HepG2 (cell line): ENCODE results near the gene SPAG9. TPM values are rescaled to one million over a fixed set of nuclear protein-coding genes. Genes with fewer than 3 reads are reported as not detected.

Source experiments
- CERS6 ChIP-seq: sonication (generic); formaldehyde crosslinking; IDR thresholded peaks from 2 replicates; pipeline ENCODE4 v1.5.0; 2020; ENCODE audit warnings: missing genetic modification reagents
- CTCF ChIP-seq: sonication (generic); formaldehyde crosslinking; IDR thresholded peaks from 2 replicates; pipeline ENCODE4 v1.5.0; 2020; ENCODE audit warnings: mild to moderate bottlenecking, missing genetic modification reagents, moderate library complexity
- ELF3 ChIP-seq: IDR thresholded peaks from 2 replicates; pipeline ENCODE4 v1.6.1; 2016; ENCODE audit warnings: missing genetic modification reagents, missing compliant biosample characterization
- EZH2 ChIP-seq: conservative IDR thresholded peaks from 2 replicates; pipeline ENCODE4 v1.6.1; 2012; ENCODE audit warnings: mild to moderate bottlenecking, low read depth, low read length, moderate library complexity
- FLYWCH1 ChIP-seq: sonication (generic); formaldehyde crosslinking; IDR thresholded peaks from 2 replicates; pipeline ENCODE4 v1.8.1; 2023; ENCODE audit warnings: mild to moderate bottlenecking, missing genetic modification reagents
- IRX3 ChIP-seq: sonication (generic); formaldehyde crosslinking; IDR thresholded peaks from 2 replicates; pipeline ENCODE4 v1.8.1; 2023; ENCODE audit warnings: mild to moderate bottlenecking, low read depth, missing genetic modification reagents, borderline replicate concordance
- JUN ChIP-seq: sonication (generic); formaldehyde crosslinking; IDR thresholded peaks from 2 replicates; pipeline ENCODE4 v1.4.0; 2020; ENCODE audit warnings: mild to moderate bottlenecking, missing genetic modification reagents
- MIER3 ChIP-seq: IDR thresholded peaks from 2 replicates; pipeline ENCODE4 v1.6.1; 2016; ENCODE audit warnings: missing compliant biosample characterization, borderline replicate concordance
- MTF2 ChIP-seq: sonication (generic); formaldehyde crosslinking; IDR thresholded peaks from 2 replicates; pipeline ENCODE4 v1.5.0; 2020; ENCODE audit warnings: missing genetic modification reagents, borderline replicate concordance
- MXD4 ChIP-seq: IDR thresholded peaks from 2 replicates; pipeline ENCODE4 v1.6.1; 2016; ENCODE audit warnings: mild to moderate bottlenecking, missing biosample characterization, missing genetic modification reagents
- RARA ChIP-seq: IDR thresholded peaks from 2 replicates; pipeline ENCODE4 v1.6.1; 2016; ENCODE audit warnings: missing genetic modification reagents, missing compliant biosample characterization
- RBFOX2 ChIP-seq: fragments of 200-400 bp; formaldehyde crosslinking; IDR thresholded peaks from 2 replicates; pipeline ENCODE4 v1.6.1; 2017; ENCODE audit warnings: low read depth, mild to moderate bottlenecking, low read length
- TBP ChIP-seq: sonication (generic); formaldehyde crosslinking; IDR thresholded peaks from 2 replicates; pipeline ENCODE4 v1.5.0; 2020; ENCODE audit warnings: missing genetic modification reagents
- XBP1 ChIP-seq: sonication (generic); formaldehyde crosslinking; IDR thresholded peaks from 2 replicates; pipeline ENCODE4 v1.5.0; 2020; ENCODE audit warnings: missing genetic modification reagents
- ZNF230 ChIP-seq: sonication (generic); formaldehyde crosslinking; IDR thresholded peaks from 2 replicates; pipeline ENCODE4 v1.4.0; 2020; ENCODE audit warnings: mild to moderate bottlenecking, missing genetic modification reagents
- ZNF292 ChIP-seq: sonication (generic); formaldehyde crosslinking; IDR thresholded peaks from 2 replicates; pipeline ENCODE4 v1.8.1; 2022; ENCODE audit warnings: mild to moderate bottlenecking, low read depth, missing genetic modification reagents, borderline replicate concordance
- ZNF335 ChIP-seq: sonication (generic); formaldehyde crosslinking; IDR thresholded peaks from 2 replicates; pipeline ENCODE4 v1.4.0; 2020; ENCODE audit warnings: missing genetic modification reagents
- ZNF614 ChIP-seq: IDR thresholded peaks from 2 replicates; pipeline ENCODE4 v1.6.1; 2018; ENCODE audit warnings: missing biosample characterization, missing genetic modification reagents, inconsistent platforms, borderline replicate concordance
- ZNF674 ChIP-seq: sonication (generic); formaldehyde crosslinking; IDR thresholded peaks from 2 replicates; pipeline ENCODE4 v1.5.0; 2020; ENCODE audit warnings: low read depth, mild to moderate bottlenecking, missing genetic modification reagents
- ZNF713 ChIP-seq: sonication (generic); formaldehyde crosslinking; IDR thresholded peaks from 2 replicates; pipeline ENCODE4 v1.4.0; 2020; ENCODE audit warnings: mild to moderate bottlenecking, missing genetic modification reagents
- polyA plus RNA-seq, 8 experiments: library from polyadenylated mRNA; depleted of rRNA in 3 of 8; stranded (reverse) in 7 of 8; unstranded in 1 of 8; fragments of >200 nt; fragmentation: Illumina TruSeq in 4 of 8; extraction: Trizol in 4 of 8; gene quantifications; 2 replicates each; pipeline versions ENCODE4 v1.2.1 to v1.2.3, GENCODE V29; 2011 to 2016; ENCODE audit warnings: low read depth in 4 of 8, missing spikeins in 1 of 8, mixed read lengths in 1 of 8; ENCODE audit not compliant: insufficient read depth in 1 of 8
- total RNA-seq, 5 experiments: library from RNA; depleted of rRNA; stranded (reverse); fragments of >200 nt; fragmentation: Illumina TruSeq; extraction: Trizol; gene quantifications; 2 replicates each; pipeline ENCODE4 v1.2.3, GENCODE V29; 2016; ENCODE audit warnings: low read depth in 1 of 5
- TF ChIP-seq, protein P1 (sequence below): sonication (generic); formaldehyde crosslinking; conservative IDR thresholded peaks from 2 replicates; pipeline ENCODE4 v1.4.0; 2020; ENCODE audit warnings: missing genetic modification reagents
- TF ChIP-seq, protein P2 (sequence below): sonication (generic); formaldehyde crosslinking; IDR thresholded peaks from 2 replicates; pipeline ENCODE4 v1.5.0; 2020; ENCODE audit warnings: missing genetic modification reagents, mild to moderate bottlenecking, borderline replicate concordance

SPAG9 gene
- total and polyA plus RNA-seq, 2 of the 13 experiments (the other 11 are each of a cell fraction or from before 2014, with no cell fraction given): 43.2 to 78.6 TPM

GRCh38 chr17:50931144-50931908 lies 189.3 kb downstream of the SPAG9 start (continued):
- TF ChIP-seq IRX3 (CRISPR knock-in tag) (0 out of 2 replicates have a peak, but pooled peaks have one; percentile 19), CTCF (no peak), CERS6 (no peak), XBP1 (no peak; the same call in 1 of the 2 replicates), ZNF230 (CRISPR knock-in tag) (peak; percentile 84; the same call in 1 of the 2 replicates), ZNF614 (0 out of 2 replicates have a peak, but pooled peaks have one; percentile 38), EZH2 (no peak), FLYWCH1 (CRISPR knock-in tag) (no peak), MTF2 (CRISPR knock-in tag) (peak; percentile 78; the same call in 1 of the 2 replicates), ZNF335 (CRISPR knock-in tag) (no peak), TBP (no peak), ZNF674 (CRISPR knock-in tag) (no peak), JUN (0 out of 2 replicates have a peak, but pooled peaks have one; percentile 39), ZNF292 (CRISPR knock-in tag) (no peak; the same call in 1 of the 2 replicates), MIER3 (CRISPR knock-in tag) (peak; percentile 33; the same call in 1 of the 2 replicates), ZNF713 (CRISPR knock-in tag) (0 out of 2 replicates have a peak, but pooled peaks have one; percentile 20), RBFOX2 (peak; percentile 77), ELF3 (CRISPR knock-in tag) (0 out of 2 replicates have a peak, but pooled peaks have one; percentile 35), RARA (peak; percentile 61), MXD4 (CRISPR knock-in tag) (peak; percentile 54; the same call in 1 of the 2 replicates)
- TF ChIP-seq, protein P1, sequence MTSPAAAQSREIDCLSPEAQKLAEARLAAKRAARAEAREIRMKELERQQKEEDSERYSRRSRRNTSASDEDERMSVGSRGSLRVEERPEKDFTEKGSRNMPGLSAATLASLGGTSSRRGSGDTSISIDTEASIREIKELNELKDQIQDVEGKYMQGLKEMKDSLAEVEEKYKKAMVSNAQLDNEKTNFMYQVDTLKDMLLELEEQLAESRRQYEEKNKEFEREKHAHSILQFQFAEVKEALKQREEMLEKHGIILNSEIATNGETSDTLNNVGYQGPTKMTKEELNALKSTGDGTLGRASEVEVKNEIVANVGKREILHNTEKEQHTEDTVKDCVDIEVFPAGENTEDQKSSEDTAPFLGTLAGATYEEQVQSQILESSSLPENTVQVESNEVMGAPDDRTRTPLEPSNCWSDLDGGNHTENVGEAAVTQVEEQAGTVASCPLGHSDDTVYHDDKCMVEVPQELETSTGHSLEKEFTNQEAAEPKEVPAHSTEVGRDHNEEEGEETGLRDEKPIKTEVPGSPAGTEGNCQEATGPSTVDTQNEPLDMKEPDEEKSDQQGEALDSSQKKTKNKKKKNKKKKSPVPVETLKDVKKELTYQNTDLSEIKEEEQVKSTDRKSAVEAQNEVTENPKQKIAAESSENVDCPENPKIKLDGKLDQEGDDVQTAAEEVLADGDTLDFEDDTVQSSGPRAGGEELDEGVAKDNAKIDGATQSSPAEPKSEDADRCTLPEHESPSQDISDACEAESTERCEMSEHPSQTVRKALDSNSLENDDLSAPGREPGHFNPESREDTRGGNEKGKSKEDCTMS (CRISPR knock-in tag): no peak
- TF ChIP-seq, protein P2, sequence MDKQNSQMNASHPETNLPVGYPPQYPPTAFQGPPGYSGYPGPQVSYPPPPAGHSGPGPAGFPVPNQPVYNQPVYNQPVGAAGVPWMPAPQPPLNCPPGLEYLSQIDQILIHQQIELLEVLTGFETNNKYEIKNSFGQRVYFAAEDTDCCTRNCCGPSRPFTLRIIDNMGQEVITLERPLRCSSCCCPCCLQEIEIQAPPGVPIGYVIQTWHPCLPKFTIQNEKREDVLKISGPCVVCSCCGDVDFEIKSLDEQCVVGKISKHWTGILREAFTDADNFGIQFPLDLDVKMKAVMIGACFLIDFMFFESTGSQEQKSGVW (CRISPR knock-in tag): no peak
